Measurements from ENCODE around the gene KRT86.

The KRT86 gene

DNA sequence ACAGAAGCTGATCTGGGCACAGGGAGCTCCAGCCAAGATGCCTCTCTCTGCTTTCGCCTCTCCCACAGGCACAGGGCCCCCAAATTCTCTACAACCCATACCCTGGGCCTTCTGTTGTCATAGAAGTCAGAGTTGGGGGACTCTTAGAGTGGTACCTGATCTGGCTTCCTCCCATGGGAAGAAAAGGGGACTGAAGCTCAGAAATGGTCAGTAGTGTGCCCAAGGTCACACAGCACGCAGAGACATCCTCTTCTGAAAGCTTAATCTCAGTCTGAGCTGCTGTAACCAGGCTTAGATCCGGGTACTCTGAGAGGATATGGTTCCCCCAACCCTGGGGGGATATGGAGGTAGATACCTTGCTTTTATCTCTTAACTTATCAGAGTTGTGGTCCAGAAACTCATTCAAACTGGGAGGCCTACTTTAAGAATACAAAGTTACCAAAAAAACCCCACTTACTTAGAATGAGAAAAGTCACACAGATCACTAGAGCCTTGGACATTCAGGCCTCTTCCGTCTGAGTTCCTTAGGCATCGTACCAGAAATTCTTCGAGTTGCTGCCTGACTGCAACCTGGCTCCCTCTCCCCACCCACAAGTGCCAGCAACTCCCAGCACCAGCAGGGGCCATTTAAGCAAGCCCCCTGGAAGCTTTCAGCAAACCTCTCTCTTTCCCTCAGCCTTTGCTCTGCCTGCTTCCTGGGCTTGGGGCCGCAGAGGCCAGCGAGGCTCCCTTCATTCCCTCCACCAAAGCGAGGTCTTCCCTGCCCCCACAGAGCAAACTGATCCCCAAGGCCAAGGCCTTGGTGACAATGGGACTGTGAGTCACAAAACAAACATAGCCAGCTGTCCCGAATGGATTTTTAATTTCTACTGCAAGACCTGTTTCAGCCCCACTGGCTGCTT lies 27.5 kb upstream of the KRT86 start:
- POLR2A ChIA-PET, result no interaction called here
- H3K9me3 ChIP-seq (ENCODE audit: control insufficient read depth, insufficient read depth, low read depth, low read length), result no peaks in the 10 kb centered on the region
- H3K4me1 ChIP-seq (ENCODE audit: control insufficient read depth, insufficient read depth, low read length), result peaks cover 18% of the 10 kb centered on the region
- H3K27ac ChIP-seq (ENCODE audit: extremely low read depth, low read depth, low read length), result peak overlapping the region; percentile 21; the same call in 1 of the 2 replicates
- CTCF ChIA-PET, result interaction anchor here (0.5 to 4.2 kb wide), 7 partner anchors 23 to 1377 kb away, joined by 3 to 22 read pairs (median 6); no protein-coding TSS in a partner anchor
- no peaks in the 10 kb centered on the region for H3K36me3 ChIP-seq (ENCODE audit: control insufficient read depth in 2 of 2, insufficient read depth in 1 of 2, low read length in 2 of 2)
- no peak overlapping the region for H3K4me3 ChIP-seq (ENCODE audit: low read depth, low read length)
- no peak for TF ChIP-seq ZNF549 (tag by site-specific recombination; IDR thresholded peaks at IDR 0.05)
- peak; percentile 48; the same call in 1 of the 2 replicates for TF ChIP-seq ZFP69B (tag by site-specific recombination; IDR thresholded peaks at IDR 0.05)
- no peak for TF ChIP-seq ZNF133 (tag by site-specific recombination; IDR thresholded peaks at IDR 0.05)
- no peak for TF ChIP-seq ZNF701 (tag by site-specific recombination; IDR thresholded peaks at IDR 0.05)
- no peak for TF ChIP-seq SP2 (tag by site-specific recombination; IDR thresholded peaks at IDR 0.05)
- peak; percentile 67; the same call in 1 of the 2 replicates for TF ChIP-seq KLF17 (tag by site-specific recombination; IDR thresholded peaks at IDR 0.05)
- no peak for TF ChIP-seq ZBTB26 (tag by site-specific recombination; optimal IDR thresholded peaks at IDR 0.05)
- peak; percentile 42; the same call in 1 of the 2 replicates for TF ChIP-seq ZNF324 (tag by site-specific recombination; IDR thresholded peaks at IDR 0.05)
- TF ChIP-seq ZSCAN23 (tag by site-specific recombination; IDR thresholded peaks at IDR 0.05), result no peak
- no peak for TF ChIP-seq ZNF777 (tag by site-specific recombination; IDR thresholded peaks at IDR 0.05; ENCODE audit: borderline replicate concordance)
- no peak for TF ChIP-seq ZNF2 (tag by site-specific recombination; IDR thresholded peaks at IDR 0.05)
- TF ChIP-seq ZBTB20 (tag by site-specific recombination; IDR thresholded peaks at IDR 0.05), result peak; percentile 54
- TF ChIP-seq ZNF24 (tag by site-specific recombination; IDR thresholded peaks at IDR 0.05), result peak; percentile 61; the same call in 1 of the 2 replicates
- TF ChIP-seq WT1 (tag by site-specific recombination; IDR thresholded peaks at IDR 0.05), result peak; percentile 42; the same call in 1 of the 2 replicates
- TF ChIP-seq FEZF1 (tag by site-specific recombination; IDR thresholded peaks at IDR 0.05), result peak; percentile 64; the same call in 1 of the 2 replicates
- no peak for TF ChIP-seq ZNF510 (tag by site-specific recombination; IDR thresholded peaks at IDR 0.05; ENCODE audit: insufficient replicate concordance)
- TF ChIP-seq ZNF398 (tag by site-specific recombination; IDR thresholded peaks at IDR 0.05), result peak; percentile 74
- peak; percentile 90 for TF ChIP-seq SP7 (tag by site-specific recombination; IDR thresholded peaks at IDR 0.05)
- TF ChIP-seq ZNF654 (tag by site-specific recombination; IDR thresholded peaks at IDR 0.05; ENCODE audit: low read depth), result no peak
- TF ChIP-seq ZNF19 (tag by site-specific recombination; IDR thresholded peaks at IDR 0.05; ENCODE audit: low read depth), result no peak
- 0 out of 2 replicates have a peak, but pooled peaks have one; percentile 56 for TF ChIP-seq ZNF768 (tag by site-specific recombination; IDR thresholded peaks at IDR 0.05)
- no peak for TF ChIP-seq ZNF221 (tag by site-specific recombination; IDR thresholded peaks at IDR 0.05; ENCODE audit: borderline replicate concordance)
- peak; percentile 33; the same call in 1 of the 2 replicates for TF ChIP-seq ZNF600 (tag by site-specific recombination; IDR thresholded peaks at IDR 0.05)
- no peak; the same call in 1 of the 2 replicates for TF ChIP-seq BCL11A (tag by site-specific recombination; IDR thresholded peaks at IDR 0.05; ENCODE audit: low read depth)
- TF ChIP-seq, protein P1, sequence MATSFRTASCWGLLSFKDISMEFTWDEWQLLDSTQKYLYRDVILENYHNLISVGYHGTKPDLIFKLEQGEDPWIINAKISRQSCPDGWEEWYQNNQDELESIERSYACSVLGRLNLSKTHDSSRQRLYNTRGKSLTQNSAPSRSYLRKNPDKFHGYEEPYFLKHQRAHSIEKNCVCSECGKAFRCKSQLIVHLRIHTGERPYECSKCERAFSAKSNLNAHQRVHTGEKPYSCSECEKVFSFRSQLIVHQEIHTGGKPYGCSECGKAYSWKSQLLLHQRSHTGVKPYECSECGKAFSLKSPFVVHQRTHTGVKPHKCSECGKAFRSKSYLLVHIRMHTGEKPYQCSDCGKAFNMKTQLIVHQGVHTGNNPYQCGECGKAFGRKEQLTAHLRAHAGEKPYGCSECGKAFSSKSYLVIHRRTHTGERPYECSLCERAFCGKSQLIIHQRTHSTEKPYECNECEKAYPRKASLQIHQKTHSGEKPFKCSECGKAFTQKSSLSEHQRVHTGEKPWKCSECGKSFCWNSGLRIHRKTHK (tag by site-specific recombination; IDR thresholded peaks at IDR 0.05), result no peak
- TF ChIP-seq TCF7L2 (IDR thresholded peaks at IDR 0.05; ENCODE audit: borderline replicate concordance, low read depth, low read length), result no peak
- TF ChIP-seq INSM2 (tag by site-specific recombination; IDR thresholded peaks at IDR 0.05), result peak; percentile 16; the same call in 1 of the 2 replicates
- no peak for TF ChIP-seq ZNF16 (tag by site-specific recombination; IDR thresholded peaks at IDR 0.05; ENCODE audit: low read depth)
